Stimulated activated CD4-positive, alpha-beta T cell treated with anti-CD3 and anti-CD28 coated beads, Interleukin-15, amount 100 ng/mL, for 48 hours (primary cell): ENCODE results near the gene LARGE1.
A peak's percentile ranks its signal among the peaks of the same experiment; 100 is the strongest.

Experiments used
- DNase-seq, 2 donors: peaks; one replicate each; pipeline ENCODE4 v3.0.0-alpha.2; 2020; ENCODE audit warnings: low read depth in 2 of 2

Gene LARGE1

GRCh38 chr22:33521879-33522665, 398.2 kb downstream of the LARGE1 start:
- DNase-seq, result no peak

- DNase-seq, result no peak
Measured at GRCh38 chr22:33520904-33521780, 399.1 kb downstream of the LARGE1 start.

GRCh38 chr22:33519974-33520903, 400.0 kb downstream of the LARGE1 start:
- no peak for DNase-seq

- DNase-seq, result peak in 1 of 2 donors; percentile 0
Measured at GRCh38 chr22:33519071-33519973, 401.0 kb downstream of the LARGE1 start.

GRCh38 chr22:33518405-33518804, 401.9 kb downstream of the LARGE1 start:
- no peak for DNase-seq

- no peak for DNase-seq
Measured at GRCh38 chr22:33515795-33516194, 404.5 kb downstream of the LARGE1 start.

- DNase-seq, result no peak
Measured at GRCh38 chr22:33513388-33514338, 406.6 kb downstream of the LARGE1 start.

- DNase-seq, result no peak
Measured at GRCh38 chr22:33512908-33513307, 407.4 kb downstream of the LARGE1 start.

- DNase-seq, result no peak
Measured at GRCh38 chr22:33510429-33510904, 409.8 kb downstream of the LARGE1 start.

- no peak for DNase-seq
Measured at GRCh38 chr22:33504941-33505625, 415.2 kb downstream of the LARGE1 start.

GRCh38 chr22:33496112-33496511, 424.2 kb downstream of the LARGE1 start:
- no peak for DNase-seq

GRCh38 chr22:33493476-33494205, 426.6 kb downstream of the LARGE1 start:
- DNase-seq, result no peak

- DNase-seq, result no peak
Measured at GRCh38 chr22:33492210-33492651, 428.0 kb downstream of the LARGE1 start.

- DNase-seq, result no peak
Measured at GRCh38 chr22:33487041-33487716, 433.1 kb downstream of the LARGE1 start.

- no peak for DNase-seq
Measured at GRCh38 chr22:33481550-33481949, 438.7 kb downstream of the LARGE1 start.

- DNase-seq, result no peak
Measured at GRCh38 chr22:33477120-33478111, 442.9 kb downstream of the LARGE1 start.
